Fibroblast of mammary gland (primary cell): ENCODE results near the gene CHMP1A.

Experiments
- DNase-seq: peaks from one replicate; pipeline ENCODE4 v3.0.0-alpha.2; 2010; ENCODE audit warnings: low read depth
- H3K4me3 ChIP-seq: 2 replicates; pipeline ENCODE4 v1.5.1; 2011; ENCODE audit warnings: low read depth, mild to moderate bottlenecking, low read length, moderate library complexity; ENCODE audit not compliant: control insufficient read depth
- CTCF ChIP-seq: conservative IDR thresholded peaks from 2 replicates; pipeline ENCODE4 v1.5.1; 2011; ENCODE audit warnings: low read depth, low read length, inconsistent platforms; ENCODE audit not compliant: control insufficient read depth, insufficient read depth

The CHMP1A gene

GRCh38 chr16:89615176-89615575 is 42.3 kb downstream of the CHMP1A start:
- H3K4me3 ChIP-seq, result no peak overlapping the region
- DNase-seq, result no peak
- TF ChIP-seq CTCF, result no peak

GRCh38 chr16:89613954-89614459 is 43.5 kb downstream of the CHMP1A start:
- H3K4me3 ChIP-seq, result no peak overlapping the region
- no peak for TF ChIP-seq CTCF
- no peak for DNase-seq

GRCh38 chr16:89613231-89613953 is 44.1 kb downstream of the CHMP1A start, which contains the start of gene DPEP1:
DPEP1 (plus strand) TSS chr16:89613642; CDS start chr16:89630411, 16,769 bp downstream.
- no peak for TF ChIP-seq CTCF
- no peak for DNase-seq
- H3K4me3 ChIP-seq, result no peak within 1 kb of the TSS

- TF ChIP-seq CTCF, result no peak
- DNase-seq, result no peak
- H3K4me3 ChIP-seq, result no peak overlapping the region
These were observed 44.9 kb downstream of the CHMP1A start for GRCh38 chr16:89612415-89613166.

GRCh38 chr16:89610108-89610453 is 47.4 kb downstream of the CHMP1A start:
- no peak for TF ChIP-seq CTCF
- DNase-seq, result no peak
- no peak overlapping the region for H3K4me3 ChIP-seq

- TF ChIP-seq CTCF, result no peak
- no peak overlapping the region for H3K4me3 ChIP-seq
These were observed 49.4 kb downstream of the CHMP1A start for GRCh38 chr16:89607937-89608740.

More at GRCh38 chr16:89607937-89608740, 49.4 kb downstream of the CHMP1A start:
- DNase-seq, result no peak
